ENCODE results near the gene AHCY. TPM values are rescaled to one million over a fixed set of nuclear protein-coding genes. Genes with fewer than 3 reads are reported as not detected.
"Not testable (repeated sequence)": the region's sequence is repeated elsewhere in the genome, so short reads cannot be mapped to it uniquely, and the experiment has no call there.

The AHCY gene
- total and polyA plus RNA-seq, 5 donors: 48.0 to 77.1 (median 64.3) TPM

GRCh38 chr20:34269996-34270627 is 33.0 kb downstream of the AHCY start:
- DNase-seq: peak in 1 of 3 donors; percentile 53
- Histone ChIP-seq H3K4me3 (ENCODE audit: low read length) (no peak overlapping the region), H3K4me1 (ENCODE audit: control insufficient read depth, insufficient read depth, low read length) (peaks cover 4% of the 10 kb centered on the region), H3K27me3 (ENCODE audit: control insufficient read depth, insufficient read depth) (no peaks in the 10 kb centered on the region), H3K27ac (ENCODE audit: low read length) (peak overlapping the region; percentile 82), H3K9me3 (ENCODE audit: control insufficient read depth, low read length) (no peaks in the 10 kb centered on the region)
- WGBS: 69% methylated on average over 9 of the region's 9 CpGs
- intact Hi-C loops (cut with DNase I): no loop called here
- peak in 1 of 2 donors; percentile 30 for ATAC-seq

DNA sequence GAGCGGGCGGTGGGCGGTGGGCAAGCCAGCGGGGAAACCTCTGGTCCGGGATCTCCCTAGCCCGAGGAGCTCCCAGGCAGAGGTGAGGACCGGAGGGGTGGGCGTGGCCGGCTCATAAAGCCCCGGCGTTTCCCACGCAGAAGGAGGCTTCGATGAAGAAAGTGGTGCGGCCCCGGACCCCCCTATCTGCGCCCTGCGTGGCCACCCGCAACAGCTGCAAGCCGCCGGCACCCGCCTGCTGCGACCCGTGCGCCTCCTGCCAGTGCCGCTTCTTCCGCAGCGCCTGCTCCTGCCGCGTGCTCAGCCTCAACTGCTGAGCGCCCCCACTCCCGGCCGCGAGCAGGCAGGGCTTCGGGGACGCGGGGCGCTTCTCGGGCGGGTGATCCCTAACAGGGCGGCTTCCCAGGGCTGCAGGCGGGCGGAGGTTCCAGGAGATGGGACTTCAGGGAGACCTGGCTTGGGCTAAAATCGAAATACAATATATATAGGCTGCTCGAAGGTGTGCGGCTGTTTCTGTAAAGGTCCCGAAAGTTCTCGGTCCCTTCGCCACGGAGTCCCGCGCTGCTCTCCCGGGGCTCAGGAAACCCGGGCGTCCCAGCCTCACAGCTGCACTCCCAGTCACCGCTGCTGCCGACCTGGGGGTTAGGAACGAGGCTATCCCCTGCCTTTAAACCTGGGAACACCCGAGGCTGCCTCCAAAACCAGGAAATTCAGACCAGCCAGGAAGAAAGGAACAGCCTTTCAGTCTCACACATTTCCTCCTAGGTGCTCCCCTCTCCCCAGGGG is 34.1 kb downstream of the AHCY start:
- Histone ChIP-seq H3K4me3 (ENCODE audit: low read length) (peak overlapping the region; percentile 1), H3K27ac (ENCODE audit: low read length) (no peak overlapping the region), H3K9me3 (ENCODE audit: control insufficient read depth, low read length) (no peaks in the 10 kb centered on the region), H3K4me1 (ENCODE audit: control insufficient read depth, insufficient read depth, low read length) (peaks cover 4% of the 10 kb centered on the region), H3K27me3 (ENCODE audit: control insufficient read depth, insufficient read depth) (no peaks in the 10 kb centered on the region)
- intact Hi-C loops (cut with DNase I): no loop called here
- DNase-seq (peak; percentile 35 to 69 (median 68)), ATAC-seq (peak; percentile 81 to 83)
- WGBS: 11% methylated on average over 58 of the region's 58 CpGs

DNA sequence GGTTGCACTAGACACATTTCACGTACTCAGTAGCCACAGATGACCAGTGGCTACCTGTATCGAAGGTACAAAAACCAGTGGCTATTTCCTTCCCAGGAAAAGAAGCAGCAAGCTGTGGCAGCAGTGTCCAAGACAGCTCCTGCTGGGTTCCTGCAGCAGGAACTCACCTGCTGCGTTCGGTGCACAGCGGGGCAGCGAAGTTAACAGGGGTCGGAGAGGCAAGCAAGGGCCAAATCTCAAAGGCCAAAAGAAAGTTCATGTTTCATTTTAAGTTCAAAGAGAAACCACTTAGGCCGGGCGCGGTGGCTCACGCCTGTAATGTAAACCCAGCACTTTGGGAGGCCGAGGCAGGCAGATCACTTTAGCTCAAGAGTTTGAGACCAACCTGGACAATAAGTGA is 35.0 kb downstream of the AHCY start:
- no peaks in the 10 kb centered on the region for H3K27me3 ChIP-seq (ENCODE audit: control insufficient read depth, insufficient read depth)
- intact Hi-C loops (cut with DNase I): no loop called here
- no peak overlapping the region for H3K27ac ChIP-seq (ENCODE audit: low read length)
- 97% methylated on average over 12 of the region's 12 CpGs for WGBS
- H3K9me3 ChIP-seq (ENCODE audit: control insufficient read depth, low read length): no peaks in the 10 kb centered on the region
- peaks cover 4% of the 10 kb centered on the region for H3K4me1 ChIP-seq (ENCODE audit: control insufficient read depth, insufficient read depth, low read length)
- H3K4me3 ChIP-seq (ENCODE audit: low read length): no peak overlapping the region
- no peak for ATAC-seq
- no peak for DNase-seq

GRCh38 chr20:34264141-34264540 is 39.0 kb downstream of the AHCY start:
- intact Hi-C loops (cut with DNase I): no loop called here
- DNase-seq (no peak), ATAC-seq (no peak)
- H3K4me1 ChIP-seq (ENCODE audit: control insufficient read depth, insufficient read depth, low read length): peaks cover 5% of the 10 kb centered on the region
- 95% methylated on average over 5 of the region's 5 CpGs for WGBS
- no peak overlapping the region for H3K27ac ChIP-seq (ENCODE audit: low read length)
- H3K27me3 ChIP-seq (ENCODE audit: control insufficient read depth, insufficient read depth): no peaks in the 10 kb centered on the region
- no peak overlapping the region for H3K4me3 ChIP-seq (ENCODE audit: low read length)
- H3K9me3 ChIP-seq (ENCODE audit: control insufficient read depth, low read length): no peaks in the 10 kb centered on the region

- DNase-seq; H3K27ac ChIP-seq (ENCODE audit: low read length); H3K4me3 ChIP-seq (ENCODE audit: low read length); H3K4me1 ChIP-seq (ENCODE audit: control insufficient read depth, insufficient read depth, low read length); H3K27me3 ChIP-seq (ENCODE audit: control insufficient read depth, insufficient read depth); ATAC-seq; intact Hi-C loops (cut with DNase I); H3K9me3 ChIP-seq (ENCODE audit: control insufficient read depth, low read length): not testable (repeated sequence)
- 99% methylated on average over 8 of the region's 8 CpGs for WGBS
Measured at GRCh38 chr20:34263468-34263867, 39.7 kb downstream of the AHCY start.

DNA sequence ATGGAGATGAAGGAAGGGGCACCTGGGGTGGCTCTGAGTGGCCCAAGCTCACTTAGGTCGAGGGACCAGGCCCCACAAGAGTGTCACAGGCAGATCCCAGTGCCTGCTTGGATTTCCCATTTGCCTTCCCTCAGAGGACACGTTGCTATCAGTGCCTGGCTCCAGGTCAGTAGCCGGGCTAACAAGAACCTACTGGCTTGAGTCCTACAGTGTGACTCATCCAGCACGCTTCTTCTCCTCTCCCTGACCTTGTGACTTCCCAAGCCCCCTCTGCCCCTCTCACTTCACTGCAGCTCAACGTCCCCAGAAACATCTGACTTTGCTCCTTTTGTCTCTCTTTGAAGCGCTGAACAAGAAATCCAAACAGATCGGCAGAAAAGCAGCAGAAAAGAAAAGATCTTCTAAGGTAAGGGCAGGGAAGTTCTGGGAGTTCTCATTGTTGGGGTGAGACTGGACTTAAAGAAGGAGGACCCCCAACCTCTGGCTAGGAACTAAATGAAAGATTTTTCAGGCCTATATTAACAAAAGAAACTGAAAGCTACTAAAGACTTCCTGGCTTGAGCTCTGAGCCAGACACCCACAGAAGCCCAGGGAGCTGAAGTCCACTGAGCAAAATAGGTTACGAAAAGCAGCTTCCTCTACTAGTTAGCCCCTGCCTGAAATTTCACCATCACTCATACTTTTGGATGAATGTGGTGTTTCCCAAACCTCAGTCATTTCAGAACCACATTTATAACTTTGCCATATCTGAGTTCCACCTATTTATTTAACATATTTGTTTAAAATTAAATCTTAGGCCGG is 40.5 kb downstream of the AHCY start:
- peaks cover 5% of the 10 kb centered on the region for H3K4me1 ChIP-seq (ENCODE audit: control insufficient read depth, insufficient read depth, low read length)
- peak overlapping the region; percentile 88 for H3K27ac ChIP-seq (ENCODE audit: low read length)
- no peaks in the 10 kb centered on the region for H3K9me3 ChIP-seq (ENCODE audit: control insufficient read depth, low read length)
- H3K4me3 ChIP-seq (ENCODE audit: low read length): no peak overlapping the region
- intact Hi-C loops (cut with DNase I): no loop called here
- DNase-seq (peak; percentile 58 to 75 (median 71)), ATAC-seq (peak; percentile 89 to 90)
- WGBS: 34% methylated on average over 9 of the region's 9 CpGs
- H3K27me3 ChIP-seq (ENCODE audit: control insufficient read depth, insufficient read depth): no peaks in the 10 kb centered on the region

DNA sequence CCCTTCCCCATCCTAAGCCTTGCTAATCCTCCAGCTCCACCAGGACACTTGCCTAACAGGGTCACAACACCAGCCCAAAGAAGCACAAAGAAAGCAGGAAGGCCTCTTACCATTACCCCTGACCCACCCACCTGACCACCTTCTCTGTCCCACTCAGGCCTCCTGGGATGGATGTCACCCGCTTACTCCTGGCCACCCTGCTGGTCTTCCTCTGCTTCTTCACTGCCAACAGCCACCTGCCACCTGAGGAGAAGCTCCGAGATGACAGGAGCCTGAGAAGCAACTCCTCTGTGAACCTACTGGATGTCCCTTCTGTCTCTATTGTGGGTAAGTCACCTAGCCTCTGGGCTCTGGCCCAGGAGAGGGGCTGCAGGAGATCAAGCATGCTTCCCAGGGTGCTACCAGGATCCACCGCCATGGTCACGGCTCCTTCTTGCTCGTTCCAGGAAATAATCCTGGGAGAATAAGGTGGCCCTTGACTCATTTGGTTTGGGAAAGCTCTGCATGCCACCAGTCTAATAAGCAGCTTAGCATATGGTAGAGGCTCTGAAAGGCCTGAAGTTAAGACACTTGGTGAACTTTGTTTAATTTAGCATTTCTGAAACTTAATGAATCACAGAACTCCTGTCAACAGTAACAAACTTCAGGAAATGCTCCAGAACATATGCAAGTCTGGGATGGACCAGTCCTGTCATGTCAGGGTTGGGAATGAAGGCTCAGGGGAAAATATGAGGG is 42.8 kb downstream of the AHCY start:
- intact Hi-C loops (cut with DNase I): no loop called here
- Histone ChIP-seq H3K4me1 (ENCODE audit: control insufficient read depth, insufficient read depth, low read length) (peaks cover 5% of the 10 kb centered on the region), H3K27me3 (ENCODE audit: control insufficient read depth, insufficient read depth) (no peaks in the 10 kb centered on the region), H3K9me3 (ENCODE audit: control insufficient read depth, low read length) (no peaks in the 10 kb centered on the region), H3K27ac (ENCODE audit: low read length) (no peak overlapping the region), H3K4me3 (ENCODE audit: low read length) (no peak overlapping the region)
- ATAC-seq (peak in 1 of 2 donors; percentile 14), DNase-seq (no peak)
- WGBS: 90% methylated on average over 5 of the region's 5 CpGs

- Histone ChIP-seq H3K4me1 (ENCODE audit: control insufficient read depth, insufficient read depth, low read length) (no peaks in the 10 kb centered on the region), H3K27ac (ENCODE audit: low read length) (no peak overlapping the region), H3K27me3 (ENCODE audit: control insufficient read depth, insufficient read depth) (no peaks in the 10 kb centered on the region), H3K4me3 (ENCODE audit: low read length) (no peak overlapping the region), H3K9me3 (ENCODE audit: control insufficient read depth, low read length) (no peaks in the 10 kb centered on the region)
- intact Hi-C loops (cut with DNase I): no loop called here
- DNase-seq (no peak), ATAC-seq (no peak)
- 85% methylated on average over 5 of the region's 5 CpGs for WGBS
Measured at GRCh38 chr20:34256629-34257124, 46.5 kb downstream of the AHCY start.

DNA sequence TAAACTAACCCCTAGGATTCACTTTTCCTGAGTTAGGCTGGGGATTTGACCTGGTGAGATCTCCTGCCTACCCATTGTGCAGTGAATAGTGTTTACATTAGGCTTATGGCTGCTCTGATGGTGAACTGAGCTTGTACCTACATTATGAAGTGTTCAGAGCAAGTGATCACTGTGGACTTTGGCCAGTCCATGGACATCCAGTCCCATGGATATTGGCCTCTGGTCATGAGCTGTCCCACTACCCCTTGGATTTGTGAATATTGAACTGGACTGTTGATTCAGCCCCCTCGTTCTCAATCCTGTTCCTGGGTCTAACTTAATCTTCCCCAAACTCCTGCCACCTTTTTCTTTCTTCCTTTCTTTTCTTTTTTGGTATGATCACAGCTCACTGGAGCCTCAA is 48.2 kb downstream of the AHCY start:
- 79% methylated on average over 1 of the region's 1 CpG for WGBS

GRCh38 chr20:34252431-34253086 is 50.6 kb downstream of the AHCY start:
- H3K9me3 ChIP-seq (ENCODE audit: control insufficient read depth, low read length); H3K27me3 ChIP-seq (ENCODE audit: control insufficient read depth, insufficient read depth); H3K27ac ChIP-seq (ENCODE audit: low read length); H3K4me3 ChIP-seq (ENCODE audit: low read length); H3K4me1 ChIP-seq (ENCODE audit: control insufficient read depth, insufficient read depth, low read length); intact Hi-C loops (cut with DNase I); DNase-seq; ATAC-seq: not testable (repeated sequence)
- WGBS: 29% methylated on average over 7 of the region's 7 CpGs

More for the DNA sequence above, 48.2 kb downstream of the AHCY start:
- H3K27me3 ChIP-seq (ENCODE audit: control insufficient read depth, insufficient read depth): no peaks in the 10 kb centered on the region
- H3K4me1 ChIP-seq (ENCODE audit: control insufficient read depth, insufficient read depth, low read length): no peaks in the 10 kb centered on the region
- DNase-seq (no peak), ATAC-seq (no peak)
- no peak overlapping the region for H3K27ac ChIP-seq (ENCODE audit: low read length)
- no peak overlapping the region for H3K4me3 ChIP-seq (ENCODE audit: low read length)
- intact Hi-C loops (cut with DNase I): no loop called here
- H3K9me3 ChIP-seq (ENCODE audit: control insufficient read depth, low read length): no peaks in the 10 kb centered on the region

Measured in right cardiac atrium (tissue), 5 donors.